IPS-18a (cell line): Measurements from ENCODE around the gene UFC1.
A peak's percentile ranks its signal among the peaks of the same experiment; 100 is the strongest.

Source experiments
- H3K27ac ChIP-seq: one replicate; pipeline ENCODE4 v1.5.1; 2013; ENCODE audit warnings: low read length
- H3K27me3 ChIP-seq: one replicate; pipeline ENCODE4 v1.6.1; 2013; ENCODE audit warnings: mild to moderate bottlenecking, low read length; ENCODE audit not compliant: control insufficient read depth, insufficient read depth
- H3K36me3 ChIP-seq: one replicate; pipeline ENCODE4 v1.6.1; 2013; ENCODE audit warnings: low read depth, low read length; ENCODE audit not compliant: control insufficient read depth
- H3K4me1 ChIP-seq: one replicate; pipeline ENCODE4 v1.6.1; 2013; ENCODE audit warnings: low read depth, low read length; ENCODE audit not compliant: control insufficient read depth
- H3K4me3 ChIP-seq: one replicate; pipeline ENCODE4 v1.5.1; 2013; ENCODE audit warnings: low read length
- H3K9ac ChIP-seq: one replicate; pipeline ENCODE4 v1.6.1; 2013; ENCODE audit warnings: mild to moderate bottlenecking, low read length, moderate library complexity
- H3K9me3 ChIP-seq: one replicate; pipeline ENCODE4 v1.6.1; 2013; ENCODE audit warnings: low read depth, low read length; ENCODE audit not compliant: control insufficient read depth

Gene UFC1

GRCh38 chr1:161173711-161174110 is 19.9 kb downstream of the UFC1 start:
- H3K4me1 ChIP-seq = peaks cover 6% of the 10 kb centered on the region
- H3K27me3 ChIP-seq = no peaks in the 10 kb centered on the region
- no peaks in the 10 kb centered on the region for H3K9me3 ChIP-seq
- H3K27ac ChIP-seq = no peak overlapping the region
- H3K9ac ChIP-seq = no peak overlapping the region
- peaks cover 47% of the 10 kb centered on the region for H3K36me3 ChIP-seq
- no peak overlapping the region for H3K4me3 ChIP-seq

GRCh38 chr1:161174911-161175310 is 21.1 kb downstream of the UFC1 start:
- Histone ChIP-seq H3K9ac (no peak overlapping the region), H3K36me3 (peaks cover 41% of the 10 kb centered on the region), H3K27ac (no peak overlapping the region), H3K4me1 (peaks cover 6% of the 10 kb centered on the region), H3K9me3 (no peaks in the 10 kb centered on the region), H3K27me3 (no peaks in the 10 kb centered on the region), H3K4me3 (no peak overlapping the region)

GRCh38 chr1:161175771-161176453 is 22.1 kb downstream of the UFC1 start:
- H3K27ac ChIP-seq = no peak overlapping the region
- no peaks in the 10 kb centered on the region for H3K27me3 ChIP-seq
- peak overlapping the region; percentile 93 for H3K4me3 ChIP-seq
- H3K9ac ChIP-seq = no peak overlapping the region
- no peaks in the 10 kb centered on the region for H3K9me3 ChIP-seq
- H3K4me1 ChIP-seq = peaks cover 6% of the 10 kb centered on the region
- peaks cover 34% of the 10 kb centered on the region for H3K36me3 ChIP-seq

GRCh38 chr1:161176468-161177111 is 22.8 kb downstream of the UFC1 start:
- H3K27ac ChIP-seq = peak overlapping the region; percentile 43
- H3K4me3 ChIP-seq = peak overlapping the region; percentile 93
- H3K9me3 ChIP-seq = no peaks in the 10 kb centered on the region
- peaks cover 31% of the 10 kb centered on the region for H3K36me3 ChIP-seq
- peak overlapping the region; percentile 74 for H3K9ac ChIP-seq
- peaks cover 6% of the 10 kb centered on the region for H3K4me1 ChIP-seq
- no peaks in the 10 kb centered on the region for H3K27me3 ChIP-seq

- Histone ChIP-seq H3K4me1 (peaks cover 6% of the 10 kb centered on the region), H3K9me3 (no peaks in the 10 kb centered on the region), H3K4me3 (peak within 1 kb of the TSS; percentile 93), H3K36me3 (peaks cover 23% of the 10 kb centered on the region), H3K9ac (peak within 1 kb of the TSS; percentile 74), H3K27ac (peak within 1 kb of the TSS; percentile 61), H3K27me3 (no peaks in the 10 kb centered on the region)
Measured at GRCh38 chr1:161177112-161177935, 23.5 kb downstream of the UFC1 start, which contains the start of gene B4GALT3. B4GALT3 (minus strand) TSS chr1:161177507; CDS start chr1:161176060, 1,447 bp downstream.

GRCh38 chr1:161177936-161178244 is 24.1 kb downstream of the UFC1 start:
- Histone ChIP-seq H3K27ac (peak overlapping the region; percentile 61), H3K4me1 (peaks cover 6% of the 10 kb centered on the region), H3K4me3 (peak overlapping the region; percentile 93), H3K36me3 (peaks cover 20% of the 10 kb centered on the region), H3K9ac (peak overlapping the region; percentile 74), H3K9me3 (no peaks in the 10 kb centered on the region), H3K27me3 (no peaks in the 10 kb centered on the region)

GRCh38 chr1:161179698-161180097 is 25.9 kb downstream of the UFC1 start:
- H3K9me3 ChIP-seq = no peaks in the 10 kb centered on the region
- no peak overlapping the region for H3K27ac ChIP-seq
- H3K4me1 ChIP-seq = peaks cover 6% of the 10 kb centered on the region
- H3K36me3 ChIP-seq = peaks cover 6% of the 10 kb centered on the region
- no peaks in the 10 kb centered on the region for H3K27me3 ChIP-seq
- no peak overlapping the region for H3K9ac ChIP-seq
- H3K4me3 ChIP-seq = no peak overlapping the region

GRCh38 chr1:161180639-161181038 is 26.9 kb downstream of the UFC1 start:
- Histone ChIP-seq H3K4me3 (no peak overlapping the region), H3K9me3 (no peaks in the 10 kb centered on the region), H3K27ac (no peak overlapping the region), H3K9ac (no peak overlapping the region), H3K27me3 (no peaks in the 10 kb centered on the region), H3K36me3 (no peaks in the 10 kb centered on the region), H3K4me1 (peaks cover 6% of the 10 kb centered on the region)

GRCh38 chr1:161182214-161182613 is 28.4 kb downstream of the UFC1 start:
- Histone ChIP-seq H3K27ac (no peak overlapping the region), H3K4me1 (peaks cover 6% of the 10 kb centered on the region), H3K27me3 (no peaks in the 10 kb centered on the region), H3K9me3 (no peaks in the 10 kb centered on the region), H3K36me3 (no peaks in the 10 kb centered on the region), H3K4me3 (no peak overlapping the region), H3K9ac (no peak overlapping the region)

- Histone ChIP-seq H3K27ac (no peak overlapping the region), H3K9ac (no peak overlapping the region), H3K4me1 (no peaks in the 10 kb centered on the region), H3K4me3 (no peak overlapping the region), H3K27me3 (no peaks in the 10 kb centered on the region), H3K36me3 (no peaks in the 10 kb centered on the region), H3K9me3 (no peaks in the 10 kb centered on the region)
Measured at GRCh38 chr1:161185282-161185682, 31.5 kb downstream of the UFC1 start.

- Histone ChIP-seq H3K9ac (no peak overlapping the region), H3K9me3 (no peaks in the 10 kb centered on the region), H3K4me3 (no peak overlapping the region), H3K27me3 (no peaks in the 10 kb centered on the region), H3K27ac (no peak overlapping the region), H3K4me1 (no peaks in the 10 kb centered on the region), H3K36me3 (no peaks in the 10 kb centered on the region)
Measured at GRCh38 chr1:161185732-161186311, 32.0 kb downstream of the UFC1 start.
